H9 (cell line): ENCODE measurements around the gene MRTFB. TPM values are rescaled to one million over a fixed set of nuclear protein-coding genes. Genes with fewer than 3 reads are reported as not detected.

Source experiments
- DNase-seq: peaks from one replicate; pipeline ENCODE4 v3.0.0-alpha.2; 2017
- H2AFZ ChIP-seq: one replicate; pipeline ENCODE4 v1.6.1; 2013; ENCODE audit warnings: mild to moderate bottlenecking, low read length, control low read depth, moderate library complexity
- H2AK5ac ChIP-seq: 2 replicates; pipeline ENCODE4 v1.6.1; 2013; ENCODE audit warnings: low read length, control low read depth, mixed read lengths; ENCODE audit not compliant: insufficient read length
- H2BK120ac ChIP-seq: one replicate; pipeline ENCODE4 v1.6.1; 2013; ENCODE audit warnings: low read depth, mild to moderate bottlenecking, low read length, control low read depth, inconsistent platforms; ENCODE audit not compliant: poor library complexity, severe bottlenecking
- H2BK12ac ChIP-seq: 2 replicates; pipeline ENCODE4 v1.6.1; 2013; ENCODE audit warnings: low read length, control low read depth, mixed read lengths, low read depth; ENCODE audit not compliant: insufficient read length
- H2BK15ac ChIP-seq: 2 replicates; pipeline ENCODE4 v1.6.1; 2013; ENCODE audit warnings: low read depth, low read length, control low read depth
- H2BK20ac ChIP-seq: one replicate; pipeline ENCODE4 v1.6.1; 2013; ENCODE audit warnings: low read depth, mild to moderate bottlenecking, low read length, control low read depth, inconsistent platforms; ENCODE audit not compliant: poor library complexity, severe bottlenecking
- H2BK5ac ChIP-seq: 2 replicates; pipeline ENCODE4 v1.6.1; 2013; ENCODE audit warnings: low read length, control low read depth, mixed read lengths; ENCODE audit not compliant: insufficient read length
- H3K14ac ChIP-seq: 2 replicates; pipeline ENCODE4 v1.6.1; 2013; ENCODE audit warnings: low read length, control low read depth; ENCODE audit not compliant: insufficient read depth
- H3K18ac ChIP-seq: 2 replicates; pipeline ENCODE4 v1.6.1; 2013; ENCODE audit warnings: low read depth, mild to moderate bottlenecking, mixed read lengths, low read length, control low read depth; ENCODE audit not compliant: insufficient read length
- H3K23ac ChIP-seq: 2 replicates; pipeline ENCODE4 v1.6.1; 2013; ENCODE audit warnings: low read length, control low read depth, mixed read lengths, low read depth; ENCODE audit not compliant: insufficient read length
- H3K23me2 ChIP-seq: 2 replicates; pipeline ENCODE4 v1.6.1; 2013; ENCODE audit warnings: low read depth, mild to moderate bottlenecking, mixed read lengths, low read length, control low read depth; ENCODE audit not compliant: insufficient read length, poor library complexity, severe bottlenecking
- H3K27ac ChIP-seq: 2 replicates; pipeline ENCODE4 v1.5.1; 2013; ENCODE audit warnings: low read length, control low read depth, mixed read lengths, low read depth; ENCODE audit not compliant: insufficient read length
- H3K27me3 ChIP-seq: 2 replicates; pipeline ENCODE4 v1.6.1; 2013; ENCODE audit warnings: low read length, control low read depth, inconsistent platforms; ENCODE audit not compliant: insufficient read depth
- H3K4ac ChIP-seq: 2 replicates; pipeline ENCODE4 v1.6.1; 2013; ENCODE audit warnings: low read depth, mild to moderate bottlenecking, control low read depth, inconsistent platforms, low read length, moderate library complexity
- H3K4me1 ChIP-seq: 2 replicates; pipeline ENCODE4 v1.6.1; 2013; ENCODE audit warnings: low read length, control low read depth, inconsistent platforms; ENCODE audit not compliant: insufficient read depth
- H3K4me2 ChIP-seq: 2 replicates; pipeline ENCODE4 v1.6.1; 2013; ENCODE audit warnings: low read length, control low read depth, mixed read lengths; ENCODE audit not compliant: insufficient read length, insufficient read depth
- H3K56ac ChIP-seq: 2 replicates; pipeline ENCODE4 v1.6.1; 2013; ENCODE audit warnings: low read depth, mild to moderate bottlenecking, mixed read lengths, low read length, control low read depth; ENCODE audit not compliant: insufficient read length
- H3K79me1 ChIP-seq: 2 replicates; pipeline ENCODE4 v1.6.1; 2013; ENCODE audit warnings: low read depth, mild to moderate bottlenecking, moderate library complexity, low read length, control low read depth, inconsistent platforms; ENCODE audit not compliant: insufficient read depth, poor library complexity, severe bottlenecking
- H3K79me2 ChIP-seq: 2 replicates; pipeline ENCODE4 v1.6.1; 2013; ENCODE audit warnings: low read length, control low read depth, inconsistent platforms; ENCODE audit not compliant: insufficient read depth
- H3K9ac ChIP-seq: 2 replicates; pipeline ENCODE4 v1.6.1; 2013; ENCODE audit warnings: low read length, control low read depth, mixed read lengths; ENCODE audit not compliant: insufficient read length; ENCODE audit errors: extremely low read depth
- H3K9me3 ChIP-seq: one replicate; pipeline ENCODE4 v1.6.1; 2013; ENCODE audit warnings: low read depth, low read length, inconsistent platforms; ENCODE audit not compliant: control insufficient read depth
- H3T11ph ChIP-seq: one replicate; pipeline ENCODE4 v1.6.1; 2013; ENCODE audit warnings: mild to moderate bottlenecking, low read length, control low read depth, inconsistent platforms
- H4K20me1 ChIP-seq: one replicate; pipeline ENCODE4 v1.6.1; 2013; ENCODE audit not compliant: control insufficient read depth, insufficient read length, insufficient read depth
- H4K5ac ChIP-seq: 2 replicates; pipeline ENCODE4 v1.6.1; 2013; ENCODE audit warnings: low read depth, mild to moderate bottlenecking, mixed read lengths, low read length, control low read depth; ENCODE audit not compliant: insufficient read length
- H4K8ac ChIP-seq: replicated peaks from 2 replicates; pipeline ENCODE4 v1.6.1; 2013; ENCODE audit warnings: low read length, control low read depth, mixed read lengths, low read depth; ENCODE audit not compliant: insufficient read length
- H4K91ac ChIP-seq: 2 replicates; pipeline ENCODE4 v1.6.1; 2013; ENCODE audit warnings: low read depth, mild to moderate bottlenecking, moderate library complexity, mixed read lengths, low read length, control low read depth; ENCODE audit not compliant: insufficient read length
- H3K27ac Mint-ChIP-seq, 3 experiments: 2 replicates in 2 of 3; 3 replicates in 1 of 3; pipeline ENCODE4 v1.8.0; 2020 to 2021; ENCODE audit warnings: mixed read lengths in 3 of 3, mild to moderate bottlenecking in 1 of 3, moderate library complexity in 1 of 3
- H3K27me3 Mint-ChIP-seq: 2 replicates; pipeline ENCODE4 v1.8.0; 2021; ENCODE audit warnings: low read depth, mild to moderate bottlenecking, moderate library complexity, mixed read lengths
- H3K36me3 Mint-ChIP-seq, 3 experiments: 2 replicates in 2 of 3; 3 replicates in 1 of 3; pipeline ENCODE4 v1.8.0; 2020 to 2021; ENCODE audit warnings: low read depth in 3 of 3, mixed read lengths in 3 of 3; ENCODE audit not compliant: insufficient read depth in 1 of 3
- H3K4me1 Mint-ChIP-seq, 2 experiments: 2 replicates each; pipeline ENCODE4 v1.8.0; 2020; ENCODE audit warnings: mixed read lengths in 2 of 2
- H3K4me3 Mint-ChIP-seq, 2 experiments: 2 replicates in 1 of 2; 3 replicates in 1 of 2; pipeline ENCODE4 v1.8.0; 2020 to 2021; ENCODE audit warnings: mild to moderate bottlenecking in 2 of 2, mixed read lengths in 2 of 2, moderate library complexity in 1 of 2
- H3K9me3 Mint-ChIP-seq, 2 experiments: 2 replicates in 1 of 2; 3 replicates in 1 of 2; pipeline ENCODE4 v1.8.0; 2020; ENCODE audit warnings: mild to moderate bottlenecking in 2 of 2, mixed read lengths in 2 of 2, moderate library complexity in 1 of 2
- WGBS: extraction: QIAGEN DNeasy Blood & Tissue Kit; methylation state at CpG from one replicate; pipeline ENCODE4 v1.1.7; 2013; ENCODE audit warnings: missing lambda C conversion rate, low lambda C conversion rate, mixed read lengths; ENCODE audit not compliant: insufficient read length; ENCODE audit errors: extremely low coverage; 5-methylcytosine and 5-hydroxymethylcytosine counted together
- total RNA-seq: library from RNA; stranded (reverse); gene quantifications from 2 replicates; pipeline ENCODE4 v1.2.1, GENCODE V29; 2021
- TF ChIP-seq, protein P1 (sequence below): fragments of 200-600 bp; sonication (generic); conservative IDR thresholded peaks from 3 replicates; pipeline ENCODE4 v1.8.0; 2021; ENCODE audit warnings: antibody characterized with exemption, mild to moderate bottlenecking

Gene MRTFB
- total RNA-seq, 1 experiment from 2014 or later, result 29.9 TPM

- Histone ChIP-seq H2BK12ac (no peak overlapping the region), H3K27me3 (no peaks in the 10 kb centered on the region), H3K27ac (no peak overlapping the region), H3K4me2 (peak overlapping the region; percentile 80), H3K4ac (no peak overlapping the region), H3K14ac (no peak overlapping the region), H2BK20ac (no peak overlapping the region), H2AK5ac (no peak overlapping the region), H3K79me1 (no peaks in the 10 kb centered on the region), H2BK5ac (no peak overlapping the region), H4K20me1 (no peaks in the 10 kb centered on the region), H4K8ac (no peak overlapping the region), H3K56ac (no peak overlapping the region), H3T11ph (no peak overlapping the region), H3K23me2 (peaks cover 17% of the 10 kb centered on the region), H3K9me3 (no peaks in the 10 kb centered on the region), H3K79me2 (peaks cover 4% of the 10 kb centered on the region; the same call in 1 of the 2 replicates), H3K4me1 (peaks cover 4% of the 10 kb centered on the region; the same call in 1 of the 2 replicates), H2BK120ac (no peak overlapping the region), H4K5ac (no peak overlapping the region), H2AFZ (no peak overlapping the region), H3K18ac (no peak overlapping the region), H3K9ac (peak overlapping the region; percentile 25), H2BK15ac (no peak overlapping the region), H3K23ac (no peak overlapping the region), H4K91ac (no peak overlapping the region)
- TF ChIP-seq, protein P1, sequence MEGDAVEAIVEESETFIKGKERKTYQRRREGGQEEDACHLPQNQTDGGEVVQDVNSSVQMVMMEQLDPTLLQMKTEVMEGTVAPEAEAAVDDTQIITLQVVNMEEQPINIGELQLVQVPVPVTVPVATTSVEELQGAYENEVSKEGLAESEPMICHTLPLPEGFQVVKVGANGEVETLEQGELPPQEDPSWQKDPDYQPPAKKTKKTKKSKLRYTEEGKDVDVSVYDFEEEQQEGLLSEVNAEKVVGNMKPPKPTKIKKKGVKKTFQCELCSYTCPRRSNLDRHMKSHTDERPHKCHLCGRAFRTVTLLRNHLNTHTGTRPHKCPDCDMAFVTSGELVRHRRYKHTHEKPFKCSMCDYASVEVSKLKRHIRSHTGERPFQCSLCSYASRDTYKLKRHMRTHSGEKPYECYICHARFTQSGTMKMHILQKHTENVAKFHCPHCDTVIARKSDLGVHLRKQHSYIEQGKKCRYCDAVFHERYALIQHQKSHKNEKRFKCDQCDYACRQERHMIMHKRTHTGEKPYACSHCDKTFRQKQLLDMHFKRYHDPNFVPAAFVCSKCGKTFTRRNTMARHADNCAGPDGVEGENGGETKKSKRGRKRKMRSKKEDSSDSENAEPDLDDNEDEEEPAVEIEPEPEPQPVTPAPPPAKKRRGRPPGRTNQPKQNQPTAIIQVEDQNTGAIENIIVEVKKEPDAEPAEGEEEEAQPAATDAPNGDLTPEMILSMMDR, result no peak
- H3K27ac Mint-ChIP-seq, result no peak overlapping the region; a peak in 2 of 7 replicates
- H3K4me1 Mint-ChIP-seq, result peaks cover 51 to 55% of the 10 kb centered on the region in 2 experiments
- WGBS, result no CpG with 5 or more reads among the region's 14 CpGs
- DNase-seq, result no peak
- peak overlapping the region; percentile 83 to 97 for H3K4me3 Mint-ChIP-seq
- no peaks in the 10 kb centered on the region for H3K36me3 Mint-ChIP-seq
- H3K27me3 Mint-ChIP-seq, result peaks cover 38% of the 10 kb centered on the region
- no peaks in the 10 kb centered on the region; a peak in 1 of 5 replicates for H3K9me3 Mint-ChIP-seq
Measured at GRCh38 chr16:14303182-14303618, 232.1 kb downstream of the MRTFB start.
